Measurements from ENCODE around the gene SCAP. TPM values are rescaled to one million over a fixed set of nuclear protein-coding genes. Genes with fewer than 3 reads are reported as not detected.

SCAP gene
- total and polyA plus RNA-seq, 2 of the 13 experiments (the other 11 are each of a cell fraction or from before 2014, with no cell fraction given): 40.4 to 53.3 TPM

DNA sequence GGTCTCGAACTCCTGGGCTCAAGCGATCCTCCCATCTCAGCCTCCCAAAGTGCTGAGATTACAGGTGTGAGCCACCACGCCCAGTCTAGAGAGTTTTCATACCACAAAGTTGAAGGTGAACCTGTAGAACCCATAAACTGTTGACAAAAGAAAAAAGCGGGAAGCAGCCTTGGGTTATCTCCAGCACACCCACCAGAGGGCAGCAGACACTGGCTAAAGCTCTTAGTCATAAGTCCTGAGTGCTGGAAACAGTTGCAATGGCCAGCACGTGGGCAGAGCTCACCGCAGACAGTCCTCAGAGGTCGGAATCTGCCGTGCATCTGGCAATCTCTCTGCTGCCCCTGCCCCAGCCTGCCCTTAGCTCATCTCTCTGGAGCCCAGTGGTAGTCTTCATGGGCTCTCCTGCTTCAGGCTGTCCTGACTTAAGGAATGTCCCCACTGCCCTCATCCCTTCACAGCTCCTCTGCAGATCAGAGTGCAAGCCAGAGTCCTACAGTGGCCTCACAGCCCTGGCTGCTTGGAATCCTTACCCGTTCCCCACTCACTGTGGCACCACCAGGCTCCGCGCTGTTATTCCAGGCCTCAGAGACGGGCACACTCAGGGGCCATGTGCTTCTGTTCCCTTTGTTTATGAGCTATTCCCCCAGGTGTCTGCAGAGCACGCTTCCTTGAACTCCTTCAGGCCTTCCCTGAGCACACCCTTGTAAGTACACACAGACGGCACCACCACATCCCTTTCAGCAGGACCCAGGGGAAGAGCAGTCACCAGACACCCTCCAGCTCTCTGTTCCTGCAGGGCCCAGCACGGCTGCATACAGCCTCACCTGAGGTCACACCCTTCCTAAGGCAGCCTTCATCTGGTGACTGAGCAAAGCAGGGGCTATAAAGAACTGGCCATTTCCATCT lies 46.6 kb upstream of the SCAP start (continued):
- TF ChIP-seq, protein P1, sequence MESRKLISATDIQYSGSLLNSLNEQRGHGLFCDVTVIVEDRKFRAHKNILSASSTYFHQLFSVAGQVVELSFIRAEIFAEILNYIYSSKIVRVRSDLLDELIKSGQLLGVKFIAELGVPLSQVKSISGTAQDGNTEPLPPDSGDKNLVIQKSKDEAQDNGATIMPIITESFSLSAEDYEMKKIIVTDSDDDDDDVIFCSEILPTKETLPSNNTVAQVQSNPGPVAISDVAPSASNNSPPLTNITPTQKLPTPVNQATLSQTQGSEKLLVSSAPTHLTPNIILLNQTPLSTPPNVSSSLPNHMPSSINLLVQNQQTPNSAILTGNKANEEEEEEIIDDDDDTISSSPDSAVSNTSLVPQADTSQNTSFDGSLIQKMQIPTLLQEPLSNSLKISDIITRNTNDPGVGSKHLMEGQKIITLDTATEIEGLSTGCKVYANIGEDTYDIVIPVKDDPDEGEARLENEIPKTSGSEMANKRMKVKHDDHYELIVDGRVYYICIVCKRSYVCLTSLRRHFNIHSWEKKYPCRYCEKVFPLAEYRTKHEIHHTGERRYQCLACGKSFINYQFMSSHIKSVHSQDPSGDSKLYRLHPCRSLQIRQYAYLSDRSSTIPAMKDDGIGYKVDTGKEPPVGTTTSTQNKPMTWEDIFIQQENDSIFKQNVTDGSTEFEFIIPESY (CRISPR knock-in tag; IDR thresholded peaks at IDR 0.05): no peak
- TF ChIP-seq THAP8 (CRISPR knock-in tag; IDR thresholded peaks at IDR 0.05; ENCODE audit: borderline replicate concordance) (no peak), BHLHE40 (IDR thresholded peaks at IDR 0.05; ENCODE audit: low read length) (peak; percentile 66), CSRNP2 (CRISPR knock-in tag; conservative IDR thresholded peaks at IDR 0.05; ENCODE audit: low read depth) (no peak), TBL1XR1 (IDR thresholded peaks at IDR 0.05; ENCODE audit: borderline replicate concordance, low read length, partially characterized antibody) (no peak), THYN1 (CRISPR knock-in tag; IDR thresholded peaks at IDR 0.05; ENCODE audit: borderline replicate concordance, low read depth) (no peak), AKAP8 (CRISPR knock-in tag; IDR thresholded peaks at IDR 0.05) (no peak), ZBTB46 (CRISPR knock-in tag; IDR thresholded peaks at IDR 0.05; ENCODE audit: borderline replicate concordance) (no peak), ZSCAN25 (CRISPR knock-in tag; IDR thresholded peaks at IDR 0.05) (peak; percentile 51; the same call in 1 of the 2 replicates), ZNF468 (CRISPR knock-in tag; IDR thresholded peaks at IDR 0.05) (no peak), CHCHD3 (CRISPR knock-in tag; IDR thresholded peaks at IDR 0.05) (no peak), ZNF83 (CRISPR knock-in tag; IDR thresholded peaks at IDR 0.05; ENCODE audit: borderline replicate concordance) (no peak), TRIM22 (IDR thresholded peaks at IDR 0.05) (no peak), BORCS8-MEF2B (CRISPR knock-in tag; IDR thresholded peaks at IDR 0.05) (peak; percentile 92), ZNF841 (CRISPR knock-in tag; IDR thresholded peaks at IDR 0.05; ENCODE audit: borderline replicate concordance) (no peak), ZNF761 (CRISPR knock-in tag; conservative IDR thresholded peaks at IDR 0.05) (0 out of 2 replicates have a peak, but pooled peaks have one; percentile 63)

All from HepG2 (cell line).